SK-N-MC (cell line): ENCODE results near the gene TRDMT1.

Source experiments
- EZH2 ChIP-seq: fragments of 200-600 bp; sonication (generic); IDR thresholded peaks from one replicate; pipeline ENCODE4 v1.6.1; 2017; ENCODE audit warnings: antibody characterized with exemption
- POLR2AphosphoS5 ChIP-seq: IDR thresholded peaks from 2 replicates; pipeline ENCODE4 v1.6.1; 2012; ENCODE audit warnings: mild to moderate bottlenecking, low read depth, low read length, borderline replicate concordance

- TF ChIP-seq EZH2 (no peak), POLR2AphosphoS5 (no peak)
These were observed 76.1 kb downstream of the TRDMT1 start for GRCh38 chr10:17125206-17125893.
